ENCODE results near the gene SRSF7. TPM values are rescaled to one million over a fixed set of nuclear protein-coding genes. Genes with fewer than 3 reads are reported as not detected.
"Not testable (repeated sequence)": the region's sequence is repeated elsewhere in the genome, so short reads cannot be mapped to it uniquely, and the experiment has no call there.

SRSF7 gene
- total RNA-seq, 1 donor from 2014 or later = 145 TPM

DNA sequence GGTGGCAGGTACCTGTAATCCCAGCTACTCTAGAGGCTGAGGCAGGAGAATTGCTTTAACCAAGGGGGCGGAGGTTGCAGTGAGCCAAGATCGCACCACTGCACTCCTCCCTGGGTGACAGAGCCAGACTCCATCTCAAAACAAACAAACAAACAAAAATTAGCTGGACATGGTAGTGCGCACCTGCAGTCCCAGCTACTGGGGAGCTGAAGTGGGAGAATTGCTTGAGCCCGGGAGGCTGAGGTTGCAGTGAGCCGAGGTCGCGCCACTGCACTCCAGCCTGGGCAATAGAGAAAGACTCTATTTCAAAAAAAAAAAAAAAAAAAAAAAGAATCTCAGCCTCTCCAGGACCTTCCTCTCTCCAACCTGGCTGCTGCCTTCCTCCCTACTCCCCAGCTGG lies 20.1 kb downstream of the SRSF7 start:
- no peak for DNase-seq

DNA sequence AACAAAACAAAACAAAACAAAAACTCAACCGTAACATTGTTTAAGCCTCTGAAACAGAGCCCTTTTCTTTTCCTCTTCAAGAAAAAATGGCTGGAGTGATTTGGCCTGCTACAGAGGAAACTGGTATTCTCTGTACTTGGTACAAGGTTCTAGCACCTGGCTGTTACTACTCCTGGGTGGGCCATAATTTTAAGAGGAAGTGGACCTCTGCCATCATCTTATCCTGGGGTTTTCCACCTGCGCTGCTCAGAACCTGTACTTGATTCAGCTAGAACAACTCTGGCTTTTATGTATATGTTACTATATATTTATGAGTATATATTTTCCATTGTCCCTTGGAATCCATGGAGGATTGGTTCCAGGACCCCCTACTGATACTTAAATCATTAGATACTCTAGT lies 22.5 kb downstream of the SRSF7 start:
- no peak for DNase-seq

DNA sequence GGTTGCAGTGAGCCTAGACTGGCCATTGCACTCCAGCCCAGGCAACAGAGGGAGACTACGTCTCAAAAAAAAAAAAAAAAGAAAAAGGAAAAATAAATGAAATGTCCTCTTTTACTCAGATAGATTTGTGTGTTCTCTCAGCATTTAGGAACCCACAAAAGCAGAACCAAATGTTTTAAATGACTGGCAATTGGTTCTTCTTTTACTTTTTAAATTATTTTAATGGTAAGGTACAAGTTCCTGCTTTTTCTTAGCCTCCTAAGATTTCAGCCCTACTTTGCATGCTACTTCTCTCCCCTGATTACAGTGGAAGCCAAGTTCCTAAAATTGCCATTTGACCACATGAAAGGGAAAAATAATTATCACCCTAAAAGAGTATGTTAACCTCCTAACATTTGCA lies 23.5 kb downstream of the SRSF7 start:
- no peak for DNase-seq

DNA sequence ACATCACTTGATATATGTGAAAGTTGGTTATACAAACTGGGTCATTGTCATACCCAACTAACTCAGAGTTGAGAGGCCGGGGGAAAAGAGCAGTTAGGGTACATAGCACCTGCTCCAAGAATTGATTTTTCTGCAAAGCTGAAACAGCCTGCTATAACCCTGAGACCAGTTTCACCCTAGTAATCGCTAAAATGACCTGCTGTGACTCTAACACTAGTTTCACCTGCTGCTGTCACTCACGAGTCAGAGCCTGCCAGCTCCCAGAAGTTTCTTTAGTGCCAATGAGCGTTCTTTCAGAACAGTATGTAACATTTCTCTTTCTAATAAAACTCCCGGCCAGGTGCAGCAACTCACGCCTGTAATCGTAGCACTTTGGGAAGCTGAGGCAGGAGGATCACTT lies 28.0 kb downstream of the SRSF7 start:
- DNase-seq = no peak

DNA sequence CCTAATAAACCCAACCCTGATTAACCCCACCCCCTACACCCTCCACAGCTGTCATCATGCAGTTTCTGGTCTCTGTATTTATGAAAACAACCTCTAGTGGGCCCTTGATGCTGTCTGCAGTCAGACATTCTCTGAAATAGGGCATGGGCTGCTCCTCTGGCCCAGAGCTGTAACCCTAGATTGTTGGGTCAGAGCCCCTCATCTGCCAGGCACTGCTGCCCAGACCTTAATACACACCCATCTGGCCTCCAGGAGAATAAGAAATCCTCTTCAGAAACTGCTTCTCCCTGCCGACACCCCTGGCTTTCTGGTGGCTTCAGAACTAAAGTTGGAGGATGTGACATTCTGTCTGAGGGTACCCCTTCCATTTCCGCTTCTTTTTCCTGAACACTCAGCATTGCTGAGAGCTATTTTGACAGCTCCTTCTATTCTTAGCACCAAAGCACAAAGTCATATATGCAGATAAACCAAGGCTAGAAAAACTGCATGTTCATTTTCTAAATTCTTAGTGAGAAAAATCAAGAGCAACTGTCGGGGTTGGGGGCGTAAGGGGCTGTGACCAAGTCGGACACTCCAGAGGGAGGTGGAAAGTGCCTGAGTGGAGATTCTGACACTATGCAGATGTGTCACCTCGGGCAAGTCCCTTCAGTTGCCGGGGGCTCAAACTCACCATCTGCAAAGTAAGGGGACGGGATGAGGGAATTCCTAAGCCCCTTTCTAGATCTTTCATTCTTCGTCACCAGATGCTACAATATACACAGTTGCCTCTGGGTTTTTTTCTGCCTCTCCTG lies 28.7 kb downstream of the SRSF7 start:
- DNase-seq = no peak

DNA sequence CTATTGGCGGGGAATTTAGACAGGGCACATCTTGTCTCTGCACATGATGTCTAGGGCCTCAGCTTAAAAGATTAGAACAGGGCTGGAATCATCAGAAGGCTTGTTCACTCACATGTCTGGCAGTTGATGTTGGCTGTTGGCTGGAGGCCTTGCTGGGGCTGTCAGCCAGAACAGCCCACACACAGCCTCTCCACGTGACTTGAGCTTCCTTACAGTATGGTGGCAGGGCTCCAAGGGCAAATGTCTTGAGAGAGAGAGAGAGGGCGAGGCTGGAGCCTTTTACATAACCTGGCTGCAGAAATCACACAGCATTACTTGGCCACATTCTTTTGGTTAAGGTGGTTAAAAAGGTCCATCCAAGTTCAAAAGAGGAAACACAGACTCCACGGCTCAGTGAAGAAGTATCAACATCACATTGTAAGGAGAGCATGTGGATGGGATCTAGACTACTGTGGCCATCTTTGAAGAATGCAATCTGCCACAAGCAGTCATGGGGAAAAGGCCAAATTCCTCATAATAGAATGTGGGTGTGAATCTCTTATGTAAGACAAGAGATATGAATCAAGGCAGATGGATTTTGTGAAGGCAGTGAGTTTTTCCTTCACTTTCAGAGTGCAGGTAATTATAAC lies 30.4 kb downstream of the SRSF7 start:
- DNase-seq = peak; percentile 35

DNA sequence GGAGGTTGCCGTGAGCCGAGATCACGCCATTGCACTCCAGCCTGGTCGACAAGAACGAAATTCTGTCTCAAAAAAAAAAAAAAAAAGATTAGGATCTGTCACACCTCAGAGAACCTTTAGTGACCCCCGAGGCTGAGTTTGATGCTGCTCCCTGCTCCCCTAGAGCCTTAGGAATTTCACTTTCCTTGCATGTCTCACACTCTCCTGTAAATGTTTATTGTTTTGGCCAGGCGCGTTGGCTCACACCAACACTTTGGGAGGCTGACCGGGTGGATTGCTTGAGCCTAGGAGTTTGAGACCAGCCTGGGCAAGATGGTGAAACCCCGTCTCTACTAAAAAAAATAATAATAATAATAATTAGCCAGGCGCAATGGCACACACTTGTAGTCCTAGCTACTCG lies 31.5 kb downstream of the SRSF7 start:
- DNase-seq = no peak

DNA sequence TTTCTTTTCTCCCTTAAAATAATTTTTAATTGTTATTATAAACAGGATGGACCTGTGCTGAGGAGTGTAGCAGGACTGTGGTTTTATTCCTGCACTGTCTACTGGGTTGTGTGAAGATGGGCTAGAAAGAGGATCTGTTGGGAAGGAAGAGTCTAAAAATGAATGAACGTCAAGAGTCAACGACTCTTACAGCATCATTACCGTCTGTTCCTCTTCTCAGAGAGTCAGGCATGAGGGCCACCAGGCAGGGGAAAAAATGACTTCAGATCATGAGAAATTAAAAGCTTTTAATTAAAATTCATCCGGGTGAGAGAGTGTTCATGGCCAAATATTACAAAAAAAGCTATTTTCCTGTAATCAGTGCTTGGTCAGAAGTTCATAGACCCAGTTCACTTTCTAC lies 32.6 kb downstream of the SRSF7 start:
- DNase-seq = no peak

DNA sequence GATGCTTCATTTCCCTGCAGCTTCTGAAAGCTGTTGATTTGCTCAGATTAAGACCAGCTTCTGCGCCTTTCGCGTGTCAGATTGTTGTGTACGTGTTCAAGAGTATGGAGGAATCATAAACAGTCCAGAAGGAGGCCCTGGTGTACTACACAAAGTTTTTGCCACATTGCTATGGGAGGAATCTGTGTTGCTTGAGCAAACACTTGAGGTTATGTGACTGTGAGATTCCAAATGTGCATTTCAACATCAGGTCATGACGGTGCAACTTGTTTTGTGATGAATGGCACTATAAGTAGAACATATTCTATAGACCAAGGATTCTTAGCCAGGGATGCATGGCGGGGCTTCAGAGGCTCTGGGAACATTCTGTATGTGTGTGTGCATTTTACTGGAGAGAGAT lies 35.0 kb downstream of the SRSF7 start:
- DNase-seq = no peak

DNA sequence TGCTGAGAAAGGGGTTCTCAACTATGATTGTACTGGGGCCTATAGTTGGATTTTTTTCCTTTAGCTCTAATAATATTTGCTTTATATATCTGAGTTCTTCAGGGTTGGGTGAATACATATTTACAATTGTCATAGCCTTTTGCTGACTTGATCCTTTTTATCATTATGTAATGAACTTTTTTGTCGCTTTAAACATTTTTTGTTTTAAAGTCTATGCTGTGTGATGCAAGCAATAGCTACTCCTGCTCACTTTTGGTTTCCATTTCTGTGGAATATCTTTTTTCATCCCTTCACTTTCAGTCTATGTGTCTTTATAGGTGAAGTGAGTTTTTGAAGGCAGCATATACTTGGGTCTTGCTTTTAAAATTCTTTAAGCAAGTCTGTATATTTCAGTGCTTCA lies 36.2 kb downstream of the SRSF7 start:
- not testable (repeated sequence) for DNase-seq

DNA sequence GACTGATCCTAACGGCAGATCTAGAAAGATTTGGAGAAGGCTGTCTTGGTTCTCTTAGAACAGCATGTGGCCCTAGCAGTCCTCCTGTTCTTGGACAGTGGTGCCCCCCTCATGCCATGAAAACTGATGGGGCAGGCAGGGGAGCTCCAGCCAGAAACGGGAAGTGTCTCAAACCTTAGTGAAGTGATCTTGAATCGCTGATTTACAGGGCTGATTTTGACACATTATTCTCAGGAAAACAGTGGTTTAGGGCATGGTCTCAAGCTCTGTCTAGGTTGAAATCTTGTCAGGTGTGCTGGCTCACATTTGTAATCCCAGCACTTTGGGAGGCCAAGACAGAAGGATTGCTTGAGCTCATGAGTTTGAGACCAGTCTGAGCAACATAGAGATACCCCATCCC lies 37.8 kb downstream of the SRSF7 start:
- no peak for DNase-seq

DNA sequence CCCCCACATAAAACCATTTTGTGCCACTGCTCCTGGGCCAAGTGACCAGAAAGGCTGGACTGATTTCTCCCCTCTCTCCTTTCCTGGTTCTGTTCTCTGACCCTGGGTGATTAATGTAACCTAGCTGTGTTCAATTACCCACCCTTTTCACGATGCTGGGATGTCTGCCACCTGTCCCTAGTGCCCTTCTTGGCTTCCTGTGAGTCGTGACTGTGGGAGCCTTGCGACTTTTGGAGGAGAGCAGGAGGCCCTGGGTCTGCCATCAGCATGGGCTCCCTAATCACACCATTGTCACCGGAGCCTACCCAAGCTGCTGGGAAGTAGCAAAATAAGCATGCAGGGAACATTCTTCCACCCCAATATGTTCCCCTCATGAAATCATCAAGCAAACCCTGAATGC lies 38.3 kb downstream of the SRSF7 start:
- no peak for DNase-seq

DNA sequence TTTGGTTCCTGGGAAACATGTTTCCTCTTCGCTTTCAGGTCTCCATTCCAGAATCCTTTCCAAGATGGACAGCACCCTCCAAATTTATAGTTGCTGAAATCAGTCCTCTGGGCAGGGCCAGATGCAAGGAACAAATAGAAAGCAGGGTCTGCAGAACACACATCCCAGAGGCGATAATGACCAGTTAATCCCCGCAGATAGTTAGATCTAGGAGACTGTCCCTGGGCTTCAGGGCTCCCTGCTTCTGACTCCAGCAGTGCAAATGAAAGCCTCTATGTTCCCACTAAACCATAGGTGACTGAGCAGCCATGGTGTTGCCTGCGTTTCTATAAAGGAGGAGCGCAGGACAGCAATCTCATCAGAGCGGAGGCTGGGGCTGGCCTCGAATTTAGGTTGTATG lies 38.7 kb downstream of the SRSF7 start:
- DNase-seq = no peak

DNA sequence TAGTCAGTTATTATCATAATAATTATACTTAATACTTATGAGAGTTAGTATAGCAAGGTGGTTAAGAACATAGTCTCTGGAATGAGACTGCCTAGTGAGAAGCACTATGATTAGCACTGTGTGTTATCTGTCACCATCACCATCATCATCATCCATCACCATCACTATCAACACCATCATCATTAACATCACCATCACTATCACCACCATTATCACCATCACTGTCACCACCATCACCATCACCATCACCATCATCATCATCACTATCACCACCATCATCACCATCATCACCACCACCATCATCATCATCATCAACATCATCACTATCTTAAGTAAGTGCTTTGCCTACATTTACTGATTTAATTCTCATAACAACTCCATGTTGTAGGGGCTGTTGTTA lies 39.6 kb downstream of the SRSF7 start:
- DNase-seq = no peak

DNA sequence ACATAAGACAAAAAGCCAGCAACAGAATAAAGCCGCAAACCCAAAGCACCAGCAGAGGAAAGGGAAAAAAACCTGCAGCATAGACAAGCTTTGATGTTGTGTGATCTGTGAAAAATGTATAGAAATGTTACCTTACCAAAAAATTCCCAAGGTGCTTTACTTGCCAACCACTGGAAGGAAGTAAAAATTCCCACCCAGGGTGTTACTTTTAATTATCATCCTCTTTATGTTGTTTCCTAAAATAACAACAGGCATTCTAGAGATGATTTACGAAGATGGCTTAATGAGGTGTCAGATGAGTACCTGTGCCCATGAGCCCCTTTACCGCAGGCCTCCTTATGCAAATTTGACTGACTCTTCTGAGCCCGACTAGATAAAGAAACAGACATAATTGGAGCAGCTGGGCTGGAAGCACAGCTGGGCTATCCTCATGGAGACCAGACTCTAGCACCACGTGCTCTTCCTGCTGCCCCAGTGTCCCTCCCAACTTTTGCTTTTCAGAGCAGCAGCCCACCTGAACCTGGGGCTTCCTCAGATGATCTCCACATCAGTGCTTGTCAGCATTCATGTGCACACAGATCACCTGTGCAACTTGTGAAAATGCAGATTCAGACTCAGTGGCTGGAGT lies 41.5 kb downstream of the SRSF7 start:
- DNase-seq = no peak

DNA sequence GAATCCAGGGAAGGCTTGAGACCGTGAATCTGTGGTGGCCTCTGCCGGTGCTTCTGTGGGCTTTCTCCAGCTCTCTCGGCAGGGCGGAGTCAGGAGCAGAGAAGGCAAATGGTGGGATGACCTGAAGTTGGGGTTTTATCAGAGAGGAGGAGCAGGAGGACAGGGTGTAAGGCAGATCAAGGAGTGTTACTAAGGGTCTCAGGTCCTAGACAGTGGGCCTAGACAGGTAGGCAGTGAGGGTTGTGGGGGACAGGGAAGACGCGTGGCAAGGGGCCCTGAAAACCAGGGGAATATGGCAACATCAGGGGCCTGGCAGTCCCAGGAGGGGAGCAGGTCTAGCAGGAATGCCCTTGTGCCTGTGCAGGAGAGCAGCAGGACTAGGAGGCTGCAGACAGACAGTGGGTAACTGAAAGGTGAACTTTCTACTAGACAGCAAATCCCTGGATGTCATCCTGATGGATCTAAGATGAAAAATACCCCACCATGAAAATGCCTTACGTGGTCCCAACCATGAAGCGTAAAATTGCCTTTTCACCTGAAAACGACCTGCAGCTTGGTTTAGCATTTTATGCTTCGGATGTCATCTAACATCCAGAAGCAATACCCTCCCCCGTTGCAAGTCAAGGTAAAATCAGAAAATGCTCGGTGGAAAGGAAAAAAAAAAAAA lies 42.1 kb downstream of the SRSF7 start:
- DNase-seq = no peak

DNA sequence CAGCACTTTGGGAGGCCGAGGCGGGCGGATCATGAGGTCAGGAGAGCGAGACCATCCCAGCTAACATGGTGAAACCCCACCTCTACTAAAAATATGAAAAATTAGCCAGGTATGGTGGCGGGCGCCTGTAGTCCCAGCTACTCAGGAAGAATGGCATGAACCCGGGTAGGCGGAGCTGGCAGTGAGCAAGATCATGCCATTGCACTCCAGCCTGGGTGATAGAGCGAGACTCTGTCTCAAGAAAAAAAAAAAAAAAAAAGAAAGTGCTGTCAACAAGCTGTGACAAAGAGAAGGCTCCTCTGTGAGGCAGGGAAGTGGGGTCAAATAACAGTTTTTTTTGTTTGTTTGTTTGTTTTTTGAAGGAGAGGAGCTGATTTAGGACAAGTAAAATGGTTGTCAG lies 42.7 kb downstream of the SRSF7 start:
- not testable (repeated sequence) for DNase-seq

DNA sequence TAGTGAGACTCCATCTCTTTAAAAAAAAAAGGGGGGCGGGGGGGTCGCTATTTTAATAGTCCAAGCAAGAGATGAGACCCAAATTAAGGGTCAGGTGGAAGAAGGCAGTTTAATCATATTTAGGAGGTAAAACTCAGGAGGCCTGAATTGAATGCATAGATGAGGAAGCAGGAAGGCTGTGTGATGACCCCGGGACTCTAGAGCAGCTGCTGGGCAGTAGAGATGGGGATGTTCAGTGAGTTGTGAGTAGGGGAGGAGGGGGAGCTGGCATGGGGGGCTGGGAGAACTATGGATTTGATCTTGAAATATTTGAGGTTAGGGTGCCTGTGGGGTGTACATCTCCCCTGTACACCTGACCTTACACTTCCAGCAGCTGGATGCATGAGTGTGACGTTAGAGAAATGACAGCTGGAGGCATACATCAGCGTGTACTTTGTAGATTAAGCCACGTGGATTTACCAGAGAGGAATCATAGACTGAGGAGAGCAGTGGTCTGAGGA lies 44.3 kb downstream of the SRSF7 start:
- peak; percentile 53 for DNase-seq

DNA sequence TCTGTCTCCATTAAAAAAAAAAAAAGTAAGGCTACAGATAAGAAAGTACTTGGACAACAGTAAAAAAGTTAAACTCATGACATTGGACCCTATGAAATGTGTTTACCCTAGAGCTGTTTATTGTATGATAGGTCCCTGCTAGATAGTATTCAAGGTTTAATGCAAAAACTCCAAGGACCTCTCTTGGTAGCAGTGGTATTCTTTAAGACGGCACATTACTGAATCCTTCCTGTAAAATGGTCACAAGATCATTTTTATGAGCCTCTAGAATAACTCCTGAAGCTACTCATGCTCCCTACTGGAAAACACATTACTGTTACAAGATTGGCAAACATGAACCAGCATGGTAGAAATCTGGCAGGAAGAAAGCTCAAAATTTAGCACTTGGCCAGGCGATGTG lies 46.5 kb downstream of the SRSF7 start:
- DNase-seq = no peak

DNA sequence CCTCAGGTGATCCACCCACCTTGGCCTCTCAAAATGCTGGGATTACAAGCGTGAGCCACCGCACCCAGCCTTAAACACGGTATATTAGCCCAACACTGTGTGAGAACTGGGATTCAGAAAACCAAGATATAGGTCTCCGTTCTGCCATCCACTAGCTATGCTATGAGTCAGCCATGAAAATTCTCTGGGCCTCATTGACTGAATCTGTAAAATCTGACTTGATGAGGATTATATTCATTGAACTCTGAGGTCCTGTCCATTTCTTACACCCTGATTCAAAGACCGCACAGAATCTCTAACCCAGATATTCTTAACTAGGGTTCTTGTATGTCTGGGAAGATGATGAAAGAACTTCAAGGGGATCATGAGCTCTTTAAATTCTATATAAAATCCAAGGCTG lies 47.8 kb downstream of the SRSF7 start:
- not testable (repeated sequence) for DNase-seq

DNA sequence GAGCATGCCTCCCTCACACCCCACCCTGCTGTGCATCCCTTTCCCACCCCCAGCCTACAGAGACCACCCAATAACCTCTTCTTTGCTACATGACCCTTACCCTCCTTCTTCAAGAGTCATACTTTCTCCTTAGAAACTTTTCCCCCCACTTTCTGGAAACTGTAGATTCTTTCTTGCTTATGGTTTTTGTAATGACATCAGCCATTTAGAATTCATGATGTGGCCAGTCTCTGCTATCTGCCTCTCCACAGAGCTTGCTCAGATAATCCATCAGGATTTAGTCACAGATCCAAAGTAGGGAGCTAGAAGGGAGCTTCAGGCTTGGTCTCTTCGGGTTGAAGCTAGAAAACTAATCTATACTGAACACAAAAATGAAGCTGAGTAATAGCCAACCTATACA lies 48.7 kb downstream of the SRSF7 start:
- no peak for DNase-seq

DNA sequence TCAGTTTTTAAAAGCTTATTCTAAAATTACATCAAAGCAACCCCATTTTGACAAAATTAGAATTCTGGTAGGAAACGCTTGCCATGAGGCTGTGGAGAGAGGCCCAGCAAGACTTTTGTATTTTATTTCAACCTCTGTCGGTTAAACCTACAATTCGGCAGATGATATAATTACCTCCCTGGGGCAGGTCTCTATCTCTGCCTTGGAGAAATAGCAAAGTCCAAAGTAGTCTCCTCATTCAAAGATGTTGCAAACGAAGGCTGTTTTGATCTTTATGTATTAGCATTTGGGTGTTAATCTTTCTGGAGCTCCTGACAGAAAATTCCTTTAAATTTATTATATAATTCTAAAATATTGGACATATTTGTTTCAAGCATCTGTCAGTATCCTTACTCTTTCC lies 49.6 kb downstream of the SRSF7 start:
- no peak for DNase-seq

DNA sequence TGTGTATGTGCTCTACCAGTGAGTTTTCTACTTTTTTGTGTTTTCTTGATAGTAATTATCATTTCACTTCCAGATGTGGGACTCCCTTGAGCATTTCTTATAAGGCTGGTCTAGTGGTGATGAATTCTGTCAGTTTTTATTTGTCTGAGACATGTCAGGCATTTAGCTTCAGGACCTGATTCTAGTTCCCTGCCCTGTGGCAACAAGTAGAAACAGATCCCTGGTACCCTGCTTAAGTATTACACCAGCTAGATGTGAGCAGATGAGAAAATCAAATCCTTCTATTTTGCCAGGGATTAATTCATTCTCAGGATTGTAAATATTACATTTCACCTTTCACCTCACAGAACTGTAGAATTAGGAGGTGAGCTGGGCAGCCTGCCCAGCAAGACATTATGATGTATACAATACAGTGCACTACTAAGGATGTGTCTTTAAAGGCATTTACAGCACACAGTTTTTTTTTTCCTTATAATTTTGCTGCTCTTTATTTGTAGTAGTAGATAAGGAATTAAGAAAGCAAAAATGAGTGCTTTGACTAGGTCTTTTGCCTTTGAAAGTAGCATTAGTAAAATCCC lies 50.2 kb downstream of the SRSF7 start:
- no peak for DNase-seq
